ENCODE results near the gene ANO8.
A peak's percentile ranks its signal among the peaks of the same experiment; 100 is the strongest.
"Not testable (repeated sequence)": the region's sequence is repeated elsewhere in the genome, so short reads cannot be mapped to it uniquely, and the experiment has no call there.

ANO8 gene

DNA sequence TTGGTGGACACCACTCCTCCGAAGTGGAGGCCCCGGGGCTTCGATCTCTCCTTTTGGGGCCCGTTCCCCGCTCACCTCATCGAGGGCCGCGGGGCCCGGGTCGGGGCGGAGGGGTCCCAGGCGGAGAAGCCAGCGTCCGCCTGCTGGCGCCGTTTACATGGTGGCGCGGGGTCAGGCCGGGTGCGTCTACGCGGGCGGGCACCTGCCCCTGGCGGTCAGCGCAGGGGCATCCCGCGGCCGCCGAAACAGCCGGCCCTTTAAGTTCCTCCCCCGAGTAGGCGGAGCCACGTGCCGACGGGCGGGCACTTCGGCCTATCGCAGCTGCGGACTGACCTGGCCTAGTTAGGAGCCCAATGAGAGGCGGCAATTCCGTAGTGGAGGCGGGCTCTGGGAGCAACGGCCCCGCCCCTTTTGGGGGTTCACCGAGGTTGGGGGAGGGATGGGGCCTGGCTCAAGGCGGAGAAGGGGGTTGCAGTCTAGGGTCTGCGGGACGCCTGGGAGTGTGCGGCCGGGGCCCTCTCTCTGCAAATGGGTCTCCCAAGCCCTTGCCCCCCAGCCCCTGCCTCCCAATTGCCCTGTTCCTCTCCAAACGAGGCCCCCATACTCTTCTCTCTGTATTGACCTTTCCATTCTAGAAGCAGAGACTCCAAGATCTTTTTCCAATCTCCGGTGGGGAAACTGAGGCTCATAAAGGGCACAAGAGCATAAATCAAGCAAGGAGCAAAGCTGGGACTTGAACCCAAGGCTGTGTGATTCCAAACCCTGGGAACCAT is 31.3 kb downstream of the ANO8 start, which contains the start of gene ABHD8:
ABHD8 (minus strand) TSS at position 259 of the 773 bp plus-strand sequence. CDS start 1,809 bp downstream, outside the sequence.
- TF ChIP-seq GATA1 (IDR thresholded peaks at IDR 0.05; ENCODE audit: low read depth, low read length) (no peak), POLR2A (IDR thresholded peaks at IDR 0.05; ENCODE audit: low read length) (peak; percentile 38)
- DNase-seq = peak; percentile 97

DNA sequence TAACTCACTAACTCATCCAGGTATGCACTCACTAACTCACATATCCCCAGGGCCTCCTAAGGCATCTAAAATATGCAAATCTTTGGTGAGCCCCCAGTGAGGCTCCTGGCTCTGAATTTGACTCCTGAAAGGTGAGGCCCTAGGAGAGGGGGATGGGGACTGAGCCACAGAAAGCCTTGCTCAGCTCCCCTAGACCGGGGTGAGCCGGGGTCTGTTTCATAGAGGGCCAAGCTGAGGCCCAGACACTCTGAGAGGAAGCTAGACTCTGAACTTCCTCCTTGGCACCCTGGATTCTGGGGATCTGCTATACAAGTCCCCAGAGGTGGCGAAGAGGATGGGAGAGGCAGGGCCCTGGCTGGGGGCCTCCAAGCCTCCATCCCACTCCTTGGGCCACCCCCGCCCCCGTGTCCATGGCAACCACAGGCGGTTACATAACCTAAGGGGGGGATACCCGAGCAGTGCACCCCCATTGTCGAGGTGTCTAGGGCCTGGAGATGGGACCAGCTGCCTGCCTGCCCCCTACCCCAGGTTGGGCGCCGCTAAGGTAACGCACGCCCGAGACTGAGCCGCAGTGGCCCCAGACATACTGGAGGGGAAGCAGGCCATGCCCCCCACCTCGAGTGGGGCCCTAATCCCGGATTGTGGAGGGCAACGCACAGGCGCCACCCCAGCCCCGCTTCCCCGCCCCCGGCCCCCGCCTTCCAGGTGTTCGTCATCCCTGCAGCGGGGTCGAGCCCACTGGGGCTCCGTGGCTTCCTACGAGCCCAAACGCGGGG is 32.1 kb downstream of the ANO8 start:
- DNase-seq = no peak
- no peak for TF ChIP-seq GATA1 (IDR thresholded peaks at IDR 0.05; ENCODE audit: low read depth, low read length)
- TF ChIP-seq POLR2A (IDR thresholded peaks at IDR 0.05; ENCODE audit: low read length) = no peak

DNA sequence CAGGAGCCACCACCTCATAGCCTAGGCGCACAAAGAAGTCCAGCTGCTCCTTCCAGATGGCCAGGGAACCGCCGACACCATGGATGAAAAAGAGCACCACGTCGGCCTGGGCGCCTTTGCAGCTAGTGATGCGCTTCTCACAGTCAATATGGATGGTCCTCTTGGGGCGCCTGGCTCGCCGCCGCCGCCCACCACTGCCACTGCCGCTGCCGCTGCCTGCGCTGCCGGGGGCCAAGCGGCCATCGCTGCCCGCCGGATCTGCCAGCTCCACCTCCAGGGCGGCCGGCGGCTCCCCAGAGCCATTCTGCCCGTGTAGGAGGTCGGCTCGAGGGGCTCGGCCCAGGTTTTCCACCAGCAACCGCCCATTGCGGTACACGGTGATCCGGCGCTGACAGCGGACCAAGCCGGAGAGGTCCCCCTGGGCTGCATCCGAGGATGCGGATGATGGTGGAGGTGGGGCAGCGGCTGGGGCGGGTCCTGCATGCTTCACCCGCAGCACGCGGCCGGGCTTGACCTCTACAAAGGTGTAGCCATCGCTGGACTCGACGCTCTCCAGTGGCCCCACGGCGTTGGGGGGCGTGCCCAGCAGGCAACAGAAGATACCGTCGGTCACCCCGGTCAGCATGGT is 33.5 kb downstream of the ANO8 start:
- no peak for DNase-seq
- TF ChIP-seq POLR2A (IDR thresholded peaks at IDR 0.05; ENCODE audit: low read length) (no peak), GATA1 (IDR thresholded peaks at IDR 0.05; ENCODE audit: low read depth, low read length) (no peak)

DNA sequence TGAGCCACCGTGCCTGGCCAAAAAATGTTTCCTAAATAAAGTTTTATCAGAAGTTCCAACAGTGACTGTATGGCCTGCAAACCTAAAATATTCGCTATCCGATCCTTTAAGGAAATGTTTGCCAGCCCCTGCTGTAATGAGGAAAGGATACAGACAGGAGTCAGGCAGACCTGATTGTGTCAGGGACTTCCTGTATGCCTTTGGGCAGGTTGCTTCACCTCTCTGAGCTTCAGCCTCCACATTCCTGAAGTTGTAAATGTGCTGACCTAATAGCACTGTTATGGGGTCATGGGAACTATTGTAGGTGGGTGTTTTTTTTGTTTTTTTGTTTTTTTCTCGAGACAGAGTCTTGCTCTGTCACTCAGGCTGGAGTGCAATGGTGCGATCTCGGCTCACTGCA is 37.7 kb downstream of the ANO8 start:
- no peak for DNase-seq
- TF ChIP-seq POLR2A (IDR thresholded peaks at IDR 0.05; ENCODE audit: low read length) (no peak), GATA1 (IDR thresholded peaks at IDR 0.05; ENCODE audit: low read depth, low read length) (no peak)

DNA sequence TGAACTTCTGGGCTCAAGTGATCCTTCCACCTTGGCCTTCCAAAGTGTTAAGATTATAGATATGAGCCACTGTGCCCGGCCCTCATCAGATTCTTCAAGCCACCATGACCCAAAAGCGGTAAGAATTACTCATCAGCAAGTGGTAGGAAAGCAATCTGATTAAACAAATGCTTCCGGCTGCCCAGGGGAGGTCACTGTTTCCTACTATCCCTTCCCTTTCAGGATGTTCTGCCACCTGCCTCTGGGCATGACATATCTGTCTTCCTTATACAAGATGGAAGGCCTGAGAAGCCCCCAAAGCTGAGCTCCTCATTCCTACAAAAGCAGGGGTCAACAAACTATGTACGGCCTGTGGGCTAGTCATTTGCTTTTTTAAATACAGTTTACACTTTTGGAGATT is 38.4 kb downstream of the ANO8 start:
- TF ChIP-seq GATA1 (IDR thresholded peaks at IDR 0.05; ENCODE audit: low read depth, low read length) = no peak
- no peak for TF ChIP-seq POLR2A (IDR thresholded peaks at IDR 0.05; ENCODE audit: low read length)
- DNase-seq = peak in 1 of 2 experiments; percentile 37

DNA sequence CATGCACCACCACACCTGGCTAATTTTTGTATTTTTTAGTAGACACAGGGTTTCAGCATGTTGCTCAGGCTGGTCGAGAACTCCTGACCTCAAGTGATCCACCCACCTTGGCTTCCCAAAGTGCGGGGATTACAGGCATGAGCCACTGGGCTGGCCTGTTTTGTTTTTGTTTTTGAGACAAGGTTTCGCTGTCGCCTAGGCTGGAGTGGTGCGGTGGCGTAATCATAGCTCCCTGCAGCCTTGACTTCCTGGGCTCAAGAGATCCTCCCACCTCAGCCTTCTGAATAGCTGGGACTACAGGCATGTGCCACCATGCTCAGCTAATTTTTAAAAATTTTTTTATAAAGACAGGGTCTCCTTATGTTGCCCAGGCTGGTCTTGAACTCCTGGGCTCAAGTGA is 39.1 kb downstream of the ANO8 start:
- not testable (repeated sequence) for DNase-seq

DNA sequence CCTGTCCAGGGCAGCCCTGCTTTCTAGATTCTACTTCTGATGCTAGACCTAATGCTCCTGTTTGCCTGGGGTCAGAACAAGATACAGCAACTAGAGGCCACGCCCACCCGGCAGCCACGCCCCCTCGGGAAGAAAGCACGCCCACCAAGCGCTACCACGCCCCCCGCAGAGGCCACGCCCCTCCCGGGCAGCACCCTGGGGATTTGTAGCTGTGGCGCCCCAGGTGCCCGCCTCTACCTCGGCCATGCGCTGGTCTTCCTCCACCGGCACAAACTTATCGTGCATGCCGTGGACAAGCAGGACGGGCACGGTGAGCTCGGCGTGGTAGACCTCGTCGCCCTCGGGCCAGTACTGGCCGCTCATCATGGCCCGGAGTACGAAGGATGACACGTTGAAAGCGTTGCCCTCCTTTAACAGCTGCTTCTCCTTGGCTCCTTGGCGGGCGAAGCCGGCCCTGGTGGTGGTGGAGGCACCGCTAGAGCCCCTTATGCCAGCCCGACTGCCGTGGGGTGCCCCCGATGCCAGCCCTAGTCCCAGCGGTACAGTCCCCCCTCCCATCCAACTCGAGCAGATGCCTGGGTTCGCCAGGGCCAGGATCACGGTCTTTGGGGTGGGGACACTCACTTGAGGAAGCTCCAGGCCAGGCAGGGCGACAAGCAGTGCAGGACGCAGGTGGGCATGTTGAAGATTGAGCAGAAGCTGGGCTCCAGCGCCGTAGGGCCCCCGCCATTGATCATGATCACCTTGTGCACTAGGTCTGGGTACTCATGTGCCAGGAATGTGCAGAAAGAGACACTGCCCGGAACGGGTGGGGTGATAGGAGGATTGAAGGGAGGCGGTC is 40.4 kb downstream of the ANO8 start:
- no peak for TF ChIP-seq GATA1 (IDR thresholded peaks at IDR 0.05; ENCODE audit: low read depth, low read length)
- DNase-seq = peak; percentile 77 to 83

DNA sequence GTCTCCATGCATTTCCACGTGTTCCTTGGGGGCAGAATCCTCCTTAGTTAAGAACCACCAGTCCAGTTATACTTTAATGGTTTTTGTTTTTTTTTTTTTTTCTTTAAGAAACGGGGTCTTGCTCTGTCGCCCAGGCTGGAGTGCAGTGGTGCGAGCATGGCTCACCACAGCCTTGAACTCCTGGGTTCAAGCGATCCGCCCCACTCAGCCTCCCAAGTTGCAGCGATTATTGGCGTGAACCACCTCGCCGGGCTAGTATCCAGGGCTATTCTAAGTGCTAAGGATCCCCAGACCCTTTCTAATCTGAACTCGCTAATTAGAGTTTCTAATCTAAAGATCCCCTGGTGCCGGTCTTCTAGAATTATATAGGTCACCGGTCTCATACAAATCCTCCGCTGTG is 41.0 kb downstream of the ANO8 start:
- no peak for DNase-seq

DNA sequence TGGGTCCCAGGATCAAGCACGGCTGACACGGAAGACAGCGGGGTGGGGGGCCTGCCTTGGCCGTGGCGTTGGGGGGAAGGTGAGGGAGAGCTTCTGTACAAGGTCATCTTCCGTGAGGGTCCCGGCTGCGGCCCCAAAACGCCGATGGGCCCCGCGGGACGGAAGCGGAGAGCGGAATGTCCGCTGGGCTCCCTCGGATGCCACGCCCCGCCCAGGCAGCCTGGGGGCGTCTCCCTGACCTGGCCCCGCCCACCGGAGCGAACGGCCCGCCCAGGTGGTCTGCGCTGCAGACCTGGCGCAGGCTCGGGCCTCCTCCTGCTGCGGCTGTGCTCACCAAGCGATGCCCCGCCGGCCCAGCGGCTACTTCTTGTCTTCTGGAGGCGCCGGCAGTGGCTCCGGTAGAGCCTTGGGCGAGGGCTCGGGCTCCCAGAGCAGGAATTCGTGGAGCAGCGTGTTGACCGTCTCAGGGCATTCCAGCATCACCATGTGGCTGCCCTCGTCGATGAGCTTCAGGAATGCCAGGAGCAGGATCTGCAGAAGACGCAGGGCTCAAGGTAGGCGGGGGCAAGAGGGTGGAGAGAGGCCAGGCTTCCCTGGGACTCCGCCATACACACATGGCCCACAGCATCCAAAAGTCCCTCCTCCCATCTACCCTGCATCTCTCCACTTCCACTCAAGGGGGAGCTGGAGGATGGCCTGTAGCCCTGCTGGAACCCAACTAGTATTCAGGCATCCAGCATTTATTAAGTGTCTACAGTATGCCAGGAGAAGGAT is 42.2 kb downstream of the ANO8 start:
- DNase-seq = peak; percentile 87 to 88
- TF ChIP-seq POLR2A (IDR thresholded peaks at IDR 0.05; ENCODE audit: low read length) (peak; percentile 60), GATA1 (IDR thresholded peaks at IDR 0.05; ENCODE audit: low read depth, low read length) (no peak)

More for the DNA sequence above, 41.0 kb downstream of the ANO8 start:
- TF ChIP-seq POLR2A (IDR thresholded peaks at IDR 0.05; ENCODE audit: low read length) (no peak), GATA1 (IDR thresholded peaks at IDR 0.05; ENCODE audit: low read depth, low read length) (no peak)

DNA sequence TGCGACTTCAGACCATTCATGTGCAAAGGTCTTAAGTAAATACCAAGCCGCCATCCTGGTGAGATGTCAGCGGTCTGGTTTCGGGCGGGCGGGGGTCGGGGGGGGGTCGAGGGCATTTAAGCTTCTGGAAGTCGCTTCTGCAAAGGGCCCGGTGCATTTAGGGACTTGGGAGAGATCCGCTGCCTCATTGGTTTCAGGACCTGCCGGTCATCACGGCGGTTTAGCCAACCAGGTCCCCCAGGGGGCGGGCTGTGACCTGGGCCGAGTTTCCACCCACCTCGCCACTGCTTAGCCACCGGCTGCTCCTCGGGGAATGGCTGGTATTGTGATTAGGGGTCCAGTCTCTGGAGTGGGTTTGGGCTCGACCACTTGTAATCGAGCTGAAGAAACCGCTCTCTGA is 45.2 kb downstream of the ANO8 start:
- no peak for TF ChIP-seq POLR2A (IDR thresholded peaks at IDR 0.05; ENCODE audit: low read length)
- peak; percentile 82 to 86 for DNase-seq

DNA sequence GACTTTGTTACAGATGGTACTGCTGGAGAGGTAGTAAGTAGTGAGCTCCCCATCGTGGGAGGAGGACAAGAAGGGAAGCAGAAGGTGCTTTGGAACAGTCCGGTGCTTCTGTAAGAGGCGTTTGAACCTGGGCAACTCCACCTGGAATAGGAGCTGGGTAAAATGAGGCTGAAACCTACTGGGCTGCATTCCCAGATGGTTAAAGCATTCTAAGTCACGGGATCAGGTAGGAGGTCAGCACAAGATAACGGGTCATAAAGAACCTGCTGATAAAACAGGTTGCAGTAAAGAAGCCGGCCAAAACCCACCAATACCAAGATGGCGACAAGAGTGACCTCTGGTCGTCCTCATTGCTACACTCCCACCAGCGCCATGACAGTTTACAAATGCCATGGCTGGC is 47.9 kb downstream of the ANO8 start:
- no peak for TF ChIP-seq POLR2A (IDR thresholded peaks at IDR 0.05; ENCODE audit: low read length)
- TF ChIP-seq GATA1 (IDR thresholded peaks at IDR 0.05; ENCODE audit: low read depth, low read length) = no peak
- DNase-seq = no peak

DNA sequence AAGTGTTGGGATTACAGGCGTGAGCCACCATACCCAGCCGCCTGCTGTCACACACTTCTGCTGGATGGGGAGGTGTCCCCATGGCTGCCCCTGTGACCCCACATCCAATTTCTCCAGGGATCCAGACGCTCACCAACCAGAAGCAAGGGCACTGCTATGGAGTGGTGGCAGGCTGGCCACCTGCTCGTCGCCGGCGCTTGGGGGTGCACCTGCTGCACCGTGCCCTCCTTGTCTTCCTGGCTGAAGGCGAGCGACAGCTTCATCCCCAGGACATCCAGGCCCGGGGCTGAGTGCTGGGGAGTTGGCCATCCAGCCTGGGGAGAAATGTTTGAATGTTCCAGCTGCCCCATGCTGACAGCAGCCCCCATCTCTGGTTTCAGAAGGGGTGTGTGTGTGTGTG is 48.4 kb downstream of the ANO8 start:
- DNase-seq = no peak
- TF ChIP-seq POLR2A (IDR thresholded peaks at IDR 0.05; ENCODE audit: low read length) = no peak
- no peak for TF ChIP-seq GATA1 (IDR thresholded peaks at IDR 0.05; ENCODE audit: low read depth, low read length)

All from erythroblast (primary cell).